ENCODE data around the gene ANKRD52. TPM values are rescaled to one million over a fixed set of nuclear protein-coding genes. Genes with fewer than 3 reads are reported as not detected.
A peak's percentile ranks its signal among the peaks of the same experiment; 100 is the strongest.

ANKRD52 gene
- total RNA-seq, 1 donor from 2014 or later = 44.8 TPM

DNA sequence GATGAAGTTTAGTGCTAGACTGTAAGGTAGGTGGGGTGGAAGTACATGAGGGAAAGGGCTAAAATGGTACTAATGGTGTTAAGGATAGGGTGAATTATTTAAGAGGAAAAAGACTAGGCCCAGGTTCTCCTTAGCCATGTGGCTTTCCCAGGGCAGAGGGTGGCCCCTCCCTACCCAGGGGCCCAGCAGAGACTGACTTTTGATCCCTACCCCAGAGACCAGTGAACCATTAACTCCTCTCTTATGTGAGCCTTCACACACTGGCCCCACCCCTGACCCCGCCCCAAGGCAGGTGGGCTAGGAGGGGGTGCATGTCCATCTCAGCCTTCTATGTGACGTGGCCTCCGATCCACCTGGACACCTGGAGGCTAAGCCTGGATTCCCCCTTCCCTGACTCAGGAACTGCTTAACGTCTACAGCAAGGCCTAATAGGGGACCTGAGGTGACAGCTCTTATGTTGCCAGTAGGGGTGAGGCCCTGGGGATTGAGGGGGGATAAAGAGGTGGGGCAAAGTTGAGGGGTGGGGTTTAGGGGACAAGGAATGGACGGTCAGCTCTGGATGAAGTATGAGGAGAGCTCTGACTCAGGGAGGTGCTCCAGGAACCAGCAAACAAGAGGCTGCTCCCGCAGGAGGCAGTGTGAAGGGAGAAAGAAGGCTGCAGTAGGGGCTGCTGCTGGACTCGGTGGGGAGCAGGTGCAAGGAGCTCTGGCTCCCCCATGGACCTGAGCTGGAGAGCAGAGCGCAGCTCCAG lies 27.6 kb downstream of the ANKRD52 start:
- Mint-ChIP-seq H3K36me3 (ENCODE audit: low read depth) (peaks cover 10% of the 10 kb centered on the region), H3K4me1 (peaks cover 2% of the 10 kb centered on the region), H3K9me3 (no peaks in the 10 kb centered on the region), H3K27ac (no peak overlapping the region), H3K27me3 (no peaks in the 10 kb centered on the region), H3K4me3 (no peak overlapping the region)
- POLR2A ChIA-PET = interaction anchor here (0.5 to 0.7 kb wide), 3 partner anchors 95 to 1732 kb away, joined by 4 to 6 read pairs (median 4); no protein-coding TSS in a partner anchor
- CTCF ChIA-PET = interaction anchor here (1.6 kb wide), 1 partner anchor 24 kb away, joined by 6 read pairs; no protein-coding TSS in a partner anchor
- intact Hi-C loops (cut with micrococcal nuclease) = no loop called here
- DNase-seq (no peak), ATAC-seq (ENCODE audit: low read depth) (no peak)
- TF ChIP-seq, protein P1, sequence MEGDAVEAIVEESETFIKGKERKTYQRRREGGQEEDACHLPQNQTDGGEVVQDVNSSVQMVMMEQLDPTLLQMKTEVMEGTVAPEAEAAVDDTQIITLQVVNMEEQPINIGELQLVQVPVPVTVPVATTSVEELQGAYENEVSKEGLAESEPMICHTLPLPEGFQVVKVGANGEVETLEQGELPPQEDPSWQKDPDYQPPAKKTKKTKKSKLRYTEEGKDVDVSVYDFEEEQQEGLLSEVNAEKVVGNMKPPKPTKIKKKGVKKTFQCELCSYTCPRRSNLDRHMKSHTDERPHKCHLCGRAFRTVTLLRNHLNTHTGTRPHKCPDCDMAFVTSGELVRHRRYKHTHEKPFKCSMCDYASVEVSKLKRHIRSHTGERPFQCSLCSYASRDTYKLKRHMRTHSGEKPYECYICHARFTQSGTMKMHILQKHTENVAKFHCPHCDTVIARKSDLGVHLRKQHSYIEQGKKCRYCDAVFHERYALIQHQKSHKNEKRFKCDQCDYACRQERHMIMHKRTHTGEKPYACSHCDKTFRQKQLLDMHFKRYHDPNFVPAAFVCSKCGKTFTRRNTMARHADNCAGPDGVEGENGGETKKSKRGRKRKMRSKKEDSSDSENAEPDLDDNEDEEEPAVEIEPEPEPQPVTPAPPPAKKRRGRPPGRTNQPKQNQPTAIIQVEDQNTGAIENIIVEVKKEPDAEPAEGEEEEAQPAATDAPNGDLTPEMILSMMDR (IDR thresholded peaks at IDR 0.05) = no peak

DNA sequence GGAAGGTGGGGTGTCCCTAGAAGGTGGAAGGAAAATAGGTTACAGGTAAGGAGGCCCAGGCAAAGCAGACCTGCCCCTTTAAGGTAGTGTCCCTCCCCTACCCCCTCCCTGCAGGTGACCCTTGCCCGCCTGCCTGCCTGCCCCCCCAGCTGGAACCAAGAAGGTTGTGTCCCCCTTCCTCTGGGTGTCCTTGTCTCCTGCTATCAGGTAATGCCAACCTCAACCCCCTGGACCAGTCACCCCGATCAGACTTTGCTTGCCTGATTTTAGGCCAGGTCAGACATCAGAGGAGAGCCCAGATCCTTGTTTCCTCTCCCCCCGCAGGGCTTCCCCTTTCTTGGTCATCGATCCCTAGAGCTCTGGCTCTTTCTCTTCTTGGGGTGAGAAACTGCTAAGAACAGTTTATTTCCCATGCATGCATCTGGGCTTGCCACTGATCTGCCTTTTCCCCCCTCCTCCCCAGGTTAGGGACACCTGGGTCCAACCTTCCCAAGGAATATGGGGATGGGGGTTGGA lies 28.2 kb downstream of the ANKRD52 start, which contains the start of gene SLC39A5:
Gene SLC39A5, plus strand, starts transcription at position 136 of the 516 bp plus-strand sequence. CDS start 1,224 bp downstream, outside the sequence.
- CTCF ChIA-PET = no interaction called here
- Mint-ChIP-seq H3K4me1 (peaks cover 8% of the 10 kb centered on the region), H3K9me3 (no peaks in the 10 kb centered on the region), H3K36me3 (ENCODE audit: low read depth) (peaks cover 10% of the 10 kb centered on the region), H3K27ac (no peak within 1 kb of the TSS), H3K4me3 (no peak within 1 kb of the TSS), H3K27me3 (no peaks in the 10 kb centered on the region)
- intact Hi-C loops (cut with micrococcal nuclease) = no loop called here
- DNase-seq (no peak), ATAC-seq (ENCODE audit: low read depth) (no peak)
- POLR2A ChIA-PET = interaction anchor here (0.7 kb wide), 2 partner anchors 240 to 1732 kb away, joined by 4 to 6 read pairs; no protein-coding TSS in a partner anchor
- TF ChIP-seq, protein P1 (IDR thresholded peaks at IDR 0.05) = no peak

DNA sequence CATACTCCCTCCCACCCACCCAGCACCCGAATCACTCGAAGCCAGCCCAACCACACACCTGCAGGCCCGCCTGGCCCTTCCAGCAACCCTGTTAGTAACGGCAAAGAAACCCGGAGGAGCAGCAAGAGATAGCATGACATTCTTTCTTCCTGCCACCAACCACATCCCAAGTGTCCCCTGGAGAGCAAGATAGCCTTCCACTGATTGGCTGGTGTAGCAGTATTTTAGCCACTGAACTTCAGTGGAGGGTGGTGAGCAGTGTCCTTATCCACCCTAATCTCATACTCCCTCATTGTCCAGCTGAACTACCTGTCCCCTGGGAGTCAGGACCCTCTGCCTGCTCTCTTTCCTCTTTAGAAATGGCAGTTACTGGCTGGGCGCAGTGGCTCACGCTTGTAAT lies 29.1 kb downstream of the ANKRD52 start:
- Mint-ChIP-seq H3K4me1 (peaks cover 15% of the 10 kb centered on the region), H3K36me3 (ENCODE audit: low read depth) (peaks cover 10% of the 10 kb centered on the region), H3K27me3 (no peaks in the 10 kb centered on the region), H3K27ac (no peak overlapping the region), H3K9me3 (no peaks in the 10 kb centered on the region), H3K4me3 (no peak overlapping the region)
- TF ChIP-seq, protein P1 (IDR thresholded peaks at IDR 0.05) = no peak
- no peak for ATAC-seq (ENCODE audit: low read depth)
- CTCF ChIA-PET = no interaction called here
- POLR2A ChIA-PET = no interaction called here
- DNase-seq = no peak
- intact Hi-C loops (cut with micrococcal nuclease) = no loop called here

DNA sequence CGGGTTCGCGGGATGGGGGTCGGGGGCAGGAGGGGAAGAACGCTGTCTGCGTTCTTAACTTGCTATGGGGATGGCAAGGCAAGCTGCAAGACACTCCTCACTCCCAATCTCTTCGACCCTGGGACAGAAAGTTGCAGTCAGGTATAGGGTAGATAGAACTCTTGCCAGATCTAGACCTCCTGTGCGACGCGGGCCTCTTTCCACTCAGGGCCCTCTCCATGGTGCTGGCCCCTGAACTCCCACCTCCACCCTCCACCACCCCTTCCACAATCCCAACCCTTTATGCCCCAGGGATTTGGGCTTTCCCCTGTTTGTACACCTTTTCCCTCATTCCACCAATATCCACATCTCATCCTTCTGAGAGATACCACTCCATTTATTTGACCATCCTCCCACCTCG lies 33.2 kb downstream of the ANKRD52 start:
- Mint-ChIP-seq H3K27me3 (no peaks in the 10 kb centered on the region), H3K27ac (peak overlapping the region; percentile 98), H3K9me3 (no peaks in the 10 kb centered on the region), H3K4me1 (peaks cover 44% of the 10 kb centered on the region), H3K36me3 (ENCODE audit: low read depth) (peaks cover 27% of the 10 kb centered on the region), H3K4me3 (peak overlapping the region; percentile 99)
- POLR2A ChIA-PET = no interaction called here
- TF ChIP-seq, protein P1 (IDR thresholded peaks at IDR 0.05) = no peak
- DNase-seq (no peak), ATAC-seq (ENCODE audit: low read depth) (no peak)
- CTCF ChIA-PET = no interaction called here
- intact Hi-C loops (cut with micrococcal nuclease) = loop anchor here (1.0 to 5.0 kb wide), 10 partner anchors 19 to 487 kb away; partner anchors contain the start of genes ANKRD52, MYL6B, PYM1 and RAB5B

DNA sequence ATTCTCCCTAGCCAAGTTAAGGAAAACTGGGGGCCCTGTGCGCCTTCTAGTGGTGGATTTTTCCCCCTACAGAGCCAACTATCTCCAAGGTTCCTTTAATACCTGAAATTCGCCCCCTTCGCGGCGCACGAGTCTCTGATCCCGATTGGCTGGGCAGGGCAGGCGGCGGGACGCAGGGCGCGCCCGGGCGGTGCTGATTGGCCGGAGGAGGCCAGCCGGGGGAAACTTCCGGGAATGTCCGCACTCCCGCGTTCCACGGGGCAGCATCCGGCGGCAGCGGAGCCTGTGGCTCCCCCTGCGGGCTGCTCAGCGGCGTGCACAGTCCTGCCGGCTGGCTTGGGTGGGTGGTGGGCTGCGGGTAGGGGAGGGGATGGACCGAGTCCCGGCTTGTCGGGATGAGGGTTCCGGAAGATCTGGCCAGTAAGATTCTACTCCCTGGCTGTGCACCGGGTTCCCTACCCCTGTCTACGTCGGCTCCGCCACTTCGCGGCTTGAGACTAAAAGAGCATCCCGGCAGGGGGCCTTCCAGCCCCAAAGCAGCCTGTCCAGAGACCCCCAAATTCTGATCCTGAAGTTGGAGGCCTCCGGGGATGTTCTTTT lies 34.0 kb downstream of the ANKRD52 start, which contains the start of gene NABP2:
Gene NABP2, plus strand, starts transcription at position 241 of the 600 bp plus-strand sequence. CDS start 515 bp downstream, outside the sequence.
- H3K36me3 Mint-ChIP-seq (ENCODE audit: low read depth) = peaks cover 27% of the 10 kb centered on the region
- no peaks in the 10 kb centered on the region for H3K27me3 Mint-ChIP-seq
- ChIA-PET POLR2A (no interaction called here), CTCF (interaction anchor here (4.0 kb wide), 1 partner anchor 104 kb away, joined by 34 read pairs; the partner anchor contains the start of gene ZC3H10)
- peak within 1 kb of the TSS; percentile 98 for H3K27ac Mint-ChIP-seq
- no peaks in the 10 kb centered on the region for H3K9me3 Mint-ChIP-seq
- TF ChIP-seq, protein P1 (IDR thresholded peaks at IDR 0.05) = peak; percentile 67
- ATAC-seq (ENCODE audit: low read depth) (peak; percentile 72), DNase-seq (peak; percentile 88)
- intact Hi-C loops (cut with micrococcal nuclease) = loop anchor here (1.0 to 5.0 kb wide), 10 partner anchors 18 to 486 kb away; partner anchors contain the start of genes ANKRD52, MYL6B, PYM1 and RAB5B
- H3K4me1 Mint-ChIP-seq = peaks cover 48% of the 10 kb centered on the region
- peak within 1 kb of the TSS; percentile 99 for H3K4me3 Mint-ChIP-seq
